Heart left ventricle (tissue), 16 donors: ENCODE results near the gene COPS2. TPM values are rescaled to one million over a fixed set of nuclear protein-coding genes. Genes with fewer than 3 reads are reported as not detected.
"Not testable (repeated sequence)": the region's sequence is repeated elsewhere in the genome, so short reads cannot be mapped to it uniquely, and the experiment has no call there.

Experiments
- ATAC-seq, 4 donors: fragments of 200-7000 bp; cut with Tn5 transposase; one replicate each; pipeline ENCODE4 v1.9.1; 2020 to 2022; ENCODE audit warnings: moderate library complexity in 4 of 4, mild to moderate bottlenecking in 3 of 4, moderate number of reproducible peaks in 1 of 4
- DNase-seq, 5 donors: peaks; one replicate each; pipeline ENCODE4 v3.0.0-alpha.2; 2020
- H3K27ac ChIP-seq, 12 donors: fragments of 200-600 bp; sonication (generic) in 4 of 12; one replicate each; pipeline versions ENCODE4 v1.5.0 to v1.8.0; 2016 to 2022; ENCODE audit warnings: mild to moderate bottlenecking in 2 of 12
- H3K27me3 ChIP-seq, 9 donors: fragments of 200-600 bp; sonication (generic) in 2 of 9; one replicate each; pipeline versions ENCODE4 v1.5.1 to v1.8.0; 2016 to 2022; ENCODE audit warnings: mild to moderate bottlenecking in 3 of 9
- H3K36me3 ChIP-seq, 9 donors: fragments of 200-600 bp; sonication (generic) in 2 of 9; one replicate each; pipeline versions ENCODE4 v1.5.0 to v1.8.0; 2018 to 2022; ENCODE audit warnings: mild to moderate bottlenecking in 2 of 9
- H3K4me1 ChIP-seq, 12 donors: fragments of 200-600 bp; sonication (generic) in 4 of 12; one replicate each; pipeline versions ENCODE4 v1.5.0 to v1.8.0; 2016 to 2022; ENCODE audit warnings: mild to moderate bottlenecking in 3 of 12
- H3K4me3 ChIP-seq, 12 donors: fragments of 200-600 bp; sonication (generic) in 4 of 12; one replicate each; pipeline versions ENCODE4 v1.5.0 to v1.8.0; 2017 to 2022; ENCODE audit warnings: mild to moderate bottlenecking in 9 of 12, moderate library complexity in 4 of 12
- H3K9me3 ChIP-seq, 12 donors: fragments of 200-600 bp; sonication (generic) in 4 of 12; one replicate each; pipeline versions ENCODE4 v1.5.0 to v1.8.0; 2016 to 2022; ENCODE audit warnings: mild to moderate bottlenecking in 1 of 12
- POLR2A ChIP-seq, 2 donors: fragments of 450-650 bp; IDR thresholded peaks; one replicate each; pipeline ENCODE4 v1.6.1; 2017; ENCODE audit warnings: antibody characterized with exemption in 2 of 2, mild to moderate bottlenecking in 2 of 2, moderate library complexity in 2 of 2
- WGBS, 4 donors: extraction: QIAGEN DNeasy Blood & Tissue Kit in 2 of 4; methylation state at CpG; one replicate each; pipeline versions ENCODE4 v1.1.5 to v1.1.7; 2013 to 2018; 5-methylcytosine and 5-hydroxymethylcytosine counted together
- intact Hi-C, 10 donors: fragments of 100-400 bp; cut with DNase I; formaldehyde crosslinking; loops; one replicate each; pipeline versions ENCODE4 v1.11.1 to v1.14.2; 2022
- microRNA-seq, 4 donors: library from miRNA; unstranded; fragments of <30 nt; microRNA quantifications; one replicate each; pipeline versions ENCODE4 to v1.2.0, GENCODE V29; 2017 to 2020
- polyA plus RNA-seq, 2 donors: library from polyadenylated mRNA; stranded (reverse); fragments of 200-250 nt; gene quantifications; one replicate each; pipeline ENCODE4 v1.2.3, GENCODE V29; 2013
- total RNA-seq, 9 donors: library from RNA; depleted of rRNA in 2 of 9; stranded (reverse); fragments of >200 nt in 2 of 9; fragmentation: NEBNext Ultra II Directional in 3 of 9; extraction: Animal tissue kit (Norgen Biotek cat#: 25700) in 3 of 9; gene quantifications; one replicate each; pipeline versions ENCODE4 v1.1.0 to v1.2.4, GENCODE V29; 2016 to 2023
- TF ChIP-seq, protein P1 (sequence below), 12 donors: fragments of 200-600 bp; sonication (generic) in 4 of 12; IDR thresholded peaks; one replicate each; pipeline versions ENCODE4 v1.5.0 to v1.8.0; 2018 to 2022; ENCODE audit warnings: antibody characterized with exemption in 12 of 12, mild to moderate bottlenecking in 5 of 12
- donor health status: ischemic (EF 13 %, LVEDD 7.1; RV severe dilation, severe dysfunction).
- donor health status: healthy with polysubstance abuse.
- donor health status: DM: no; HTN: yes; CAD: no.
- donor health status: DM: no; HTN: no; CAD: no.
- donor health status: ischemic (EF 25% LVEDD 6.9; RV normal size, moderate dysfunction).
- donor health status: ischemic (EF 25% LVEDD 5.7; RV mildly dilated, moderate dysfunction).
- donor health status: healthy.
- donor health status: DM: yes; HTN: yes; CAD: no.
- donor health status: ischemic (EF 35%, LVEDD 5.7; RV mildly dilated, moderate dysfunction).
- donor health status: nonischemic (EF 11% LVEDD 7.7; RV severe dilation, severe dysfunction).
- donor health status: DM: yes; HTN: yes; CAD: no.
- donor health status: PGD.
- donor health status: ischemic (EF 29% LVEDD 5.4; RV normal size, mild dysfunction).
- donor health status: nonischemic (EF 23%, LVEDD 6.1; RV moderate dilation, normal function).

COPS2 gene
- total and polyA plus RNA-seq, 11 donors, result 36.4 to 94.4 (median 79.9) TPM

DNA sequence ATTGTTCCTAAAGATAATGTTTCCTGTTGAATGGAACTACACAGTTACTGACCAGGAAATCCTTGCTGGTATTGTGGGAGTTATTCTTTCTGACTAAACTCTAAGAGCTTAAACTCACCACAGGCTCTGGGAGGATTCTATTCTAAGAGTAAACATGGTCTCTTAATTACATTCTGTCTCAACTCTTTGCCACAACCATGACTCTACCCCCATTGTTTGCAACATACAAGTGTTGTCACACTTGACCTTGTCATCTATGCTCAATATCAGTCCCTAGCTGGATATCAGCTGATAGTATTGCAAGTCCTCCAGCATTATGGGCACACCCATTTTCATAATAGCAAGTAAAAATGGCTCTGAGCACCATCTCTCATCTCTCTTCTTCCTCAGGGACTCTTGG lies 79.5 kb downstream of the COPS2 start:
- Histone ChIP-seq H3K27ac (no peak overlapping the region), H3K9me3 (peaks cover 0 to 4% (median 0%) of the 10 kb centered on the region in 12 donors), H3K36me3 (no peaks in the 10 kb centered on the region), H3K27me3 (no peaks in the 10 kb centered on the region), H3K4me1 (no peaks in the 10 kb centered on the region), H3K4me3 (no peak overlapping the region)
- ATAC-seq (no peak), DNase-seq (no peak)
- intact Hi-C loops, result no loop called here
- TF ChIP-seq, protein P1, sequence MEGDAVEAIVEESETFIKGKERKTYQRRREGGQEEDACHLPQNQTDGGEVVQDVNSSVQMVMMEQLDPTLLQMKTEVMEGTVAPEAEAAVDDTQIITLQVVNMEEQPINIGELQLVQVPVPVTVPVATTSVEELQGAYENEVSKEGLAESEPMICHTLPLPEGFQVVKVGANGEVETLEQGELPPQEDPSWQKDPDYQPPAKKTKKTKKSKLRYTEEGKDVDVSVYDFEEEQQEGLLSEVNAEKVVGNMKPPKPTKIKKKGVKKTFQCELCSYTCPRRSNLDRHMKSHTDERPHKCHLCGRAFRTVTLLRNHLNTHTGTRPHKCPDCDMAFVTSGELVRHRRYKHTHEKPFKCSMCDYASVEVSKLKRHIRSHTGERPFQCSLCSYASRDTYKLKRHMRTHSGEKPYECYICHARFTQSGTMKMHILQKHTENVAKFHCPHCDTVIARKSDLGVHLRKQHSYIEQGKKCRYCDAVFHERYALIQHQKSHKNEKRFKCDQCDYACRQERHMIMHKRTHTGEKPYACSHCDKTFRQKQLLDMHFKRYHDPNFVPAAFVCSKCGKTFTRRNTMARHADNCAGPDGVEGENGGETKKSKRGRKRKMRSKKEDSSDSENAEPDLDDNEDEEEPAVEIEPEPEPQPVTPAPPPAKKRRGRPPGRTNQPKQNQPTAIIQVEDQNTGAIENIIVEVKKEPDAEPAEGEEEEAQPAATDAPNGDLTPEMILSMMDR (IDR thresholded peaks at IDR 0.05), result no peak
- no peak for TF ChIP-seq POLR2A (IDR thresholded peaks at IDR 0.05)

DNA sequence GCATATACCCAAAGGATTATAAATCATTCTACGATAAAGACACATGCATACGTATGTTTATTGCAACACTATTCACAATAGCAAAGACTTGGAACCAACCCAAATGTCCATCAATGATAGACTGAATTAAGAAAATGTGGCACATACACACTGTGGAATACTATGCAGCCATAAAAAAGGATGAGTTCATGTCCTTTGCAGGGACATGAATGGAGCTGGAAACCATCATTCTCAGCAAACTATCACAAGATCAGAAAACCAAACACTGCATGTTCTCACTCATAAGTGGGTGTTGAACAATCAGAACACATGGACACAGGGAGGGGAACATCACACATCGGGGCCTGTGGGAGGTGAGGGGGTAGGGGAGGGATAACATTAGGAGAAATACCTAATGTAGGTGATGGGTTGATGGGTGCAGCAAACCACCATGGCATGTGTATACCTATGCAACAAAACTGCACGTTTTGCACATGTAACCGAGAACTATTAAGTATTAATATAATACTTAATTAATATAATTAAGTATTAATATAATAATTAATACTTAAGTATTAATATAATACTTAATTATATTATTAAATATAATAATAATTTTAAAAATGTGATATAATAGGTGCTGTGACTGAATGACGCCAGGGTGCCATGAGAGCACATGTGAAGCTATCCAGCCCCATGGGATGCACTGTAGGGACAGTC lies 80.7 kb downstream of the COPS2 start:
- H3K27ac ChIP-seq, H3K4me3 ChIP-seq, H3K9me3 ChIP-seq, H3K36me3 ChIP-seq, intact Hi-C loops, DNase-seq, H3K27me3 ChIP-seq, H3K4me1 ChIP-seq, ATAC-seq: not testable (repeated sequence)
- WGBS, 4 donors, result 89 to 91% (median 90%) methylated on average over 6 of the region's 6 CpGs

Small RNAs within 50 kb of the gene (microRNA-seq; reads per million reads assigned to microRNA genes)
- gene MIR4716, result 0 reads per million in 4 donors

Other genes with a start within 250 kb of the COPS2 start
- 1 to 10 TPM; 1.8 to 4.1 (median 2.6) TPM for gene SHC4, start 191.7 kb downstream of the COPS2 start, total RNA-seq
- 1 to 10 TPM; 1.3 to 1.5 TPM for gene SHC4, start 191.7 kb downstream of the COPS2 start, polyA plus RNA-seq
- gene SECISBP2L, start 109.2 kb downstream of the COPS2 start, total RNA-seq, result 10 to 100 TPM; 25.5 to 52.4 (median 45.3) TPM
- 10 to 100 TPM in 1 of 2 donors, 1 to 10 TPM in 1; 8.8 to 18.5 TPM for gene SECISBP2L, start 109.2 kb downstream of the COPS2 start, polyA plus RNA-seq
- gene GALK2, start 14.6 kb upstream of the COPS2 start, total RNA-seq, result 10 to 100 TPM; 31.8 to 42.1 (median 35.2) TPM
- 10 to 100 TPM in 1 of 2 donors, 1 to 10 TPM in 1; 8.3 to 55.3 TPM for gene GALK2, start 14.6 kb upstream of the COPS2 start, polyA plus RNA-seq